ENCODE measurements around the gene POPDC3.
"Not testable (repeated sequence)": the region's sequence is repeated elsewhere in the genome, so short reads cannot be mapped to it uniquely, and the experiment has no call there.

POPDC3 gene

GRCh38 chr6:105181981-105182515 is 2.2 kb upstream of the POPDC3 start:
- no peaks in the 10 kb centered on the region for H3K4me1 ChIP-seq (ENCODE audit: control insufficient read depth, insufficient read depth, low read length)
- peaks cover 47% of the 10 kb centered on the region for H3K27me3 ChIP-seq (ENCODE audit: control insufficient read depth, insufficient read depth, low read length, poor library complexity, severe bottlenecking)
- H3K4me3 ChIP-seq (ENCODE audit: insufficient read depth, low read depth, low read length), result no peak overlapping the region
- H3K36me3 ChIP-seq (ENCODE audit: control insufficient read depth, insufficient read depth, low read length), result no peaks in the 10 kb centered on the region
- H3K27ac ChIP-seq (ENCODE audit: insufficient read depth, low read depth, low read length, poor library complexity, severe bottlenecking), result no peak overlapping the region
- 91 to 94% methylated on average over 4 of the region's 4 CpGs for WGBS, 2 experiments
- H3K9me3 ChIP-seq (ENCODE audit: control insufficient read depth, low read length), result no peaks in the 10 kb centered on the region

- Histone ChIP-seq H3K27ac (ENCODE audit: insufficient read depth, low read depth, low read length, poor library complexity, severe bottlenecking) (no peak overlapping the region), H3K4me1 (ENCODE audit: control insufficient read depth, insufficient read depth, low read length) (no peaks in the 10 kb centered on the region), H3K27me3 (ENCODE audit: control insufficient read depth, insufficient read depth, low read length, poor library complexity, severe bottlenecking) (peaks cover 47% of the 10 kb centered on the region), H3K36me3 (ENCODE audit: control insufficient read depth, insufficient read depth, low read length) (no peaks in the 10 kb centered on the region), H3K4me3 (ENCODE audit: insufficient read depth, low read depth, low read length) (no peak overlapping the region), H3K9me3 (ENCODE audit: control insufficient read depth, low read length) (no peaks in the 10 kb centered on the region)
- 67 to 92% methylated on average over 4 to 5 of the region's 5 CpGs for WGBS, 2 experiments
Observed at GRCh38 chr6:105178636-105179035, 1.2 kb downstream of the POPDC3 start.

- no peaks in the 10 kb centered on the region for H3K9me3 ChIP-seq (ENCODE audit: control insufficient read depth, low read length)
- H3K4me1 ChIP-seq (ENCODE audit: control insufficient read depth, insufficient read depth, low read length), result no peaks in the 10 kb centered on the region
- WGBS, 2 experiments, result 83 to 100% methylated on average over 1 of the region's 1 CpG
- H3K36me3 ChIP-seq (ENCODE audit: control insufficient read depth, insufficient read depth, low read length), result no peaks in the 10 kb centered on the region
- no peak overlapping the region for H3K27ac ChIP-seq (ENCODE audit: insufficient read depth, low read depth, low read length, poor library complexity, severe bottlenecking)
- peaks cover 47% of the 10 kb centered on the region for H3K27me3 ChIP-seq (ENCODE audit: control insufficient read depth, insufficient read depth, low read length, poor library complexity, severe bottlenecking)
- H3K4me3 ChIP-seq (ENCODE audit: insufficient read depth, low read depth, low read length), result no peak overlapping the region
Observed at GRCh38 chr6:105178110-105178509, 1.7 kb downstream of the POPDC3 start.

- Histone ChIP-seq H3K27ac (ENCODE audit: insufficient read depth, low read depth, low read length, poor library complexity, severe bottlenecking) (no peak overlapping the region), H3K4me1 (ENCODE audit: control insufficient read depth, insufficient read depth, low read length) (no peaks in the 10 kb centered on the region), H3K27me3 (ENCODE audit: control insufficient read depth, insufficient read depth, low read length, poor library complexity, severe bottlenecking) (peaks cover 47% of the 10 kb centered on the region), H3K4me3 (ENCODE audit: insufficient read depth, low read depth, low read length) (no peak overlapping the region), H3K36me3 (ENCODE audit: control insufficient read depth, insufficient read depth, low read length) (no peaks in the 10 kb centered on the region), H3K9me3 (ENCODE audit: control insufficient read depth, low read length) (no peaks in the 10 kb centered on the region)
- 80 to 95% methylated on average over 1 of the region's 2 CpGs for WGBS, 2 experiments
Observed at GRCh38 chr6:105177556-105177955, 2.3 kb downstream of the POPDC3 start.

- peaks cover 23% of the 10 kb centered on the region for H3K27me3 ChIP-seq (ENCODE audit: control insufficient read depth, insufficient read depth, low read length, poor library complexity, severe bottlenecking)
- 94 to 96% methylated on average over 6 of the region's 6 CpGs for WGBS, 2 experiments
- no peaks in the 10 kb centered on the region for H3K9me3 ChIP-seq (ENCODE audit: control insufficient read depth, low read length)
- no peak overlapping the region for H3K4me3 ChIP-seq (ENCODE audit: insufficient read depth, low read depth, low read length)
- H3K36me3 ChIP-seq (ENCODE audit: control insufficient read depth, insufficient read depth, low read length), result no peaks in the 10 kb centered on the region
- no peaks in the 10 kb centered on the region for H3K4me1 ChIP-seq (ENCODE audit: control insufficient read depth, insufficient read depth, low read length)
- no peak overlapping the region for H3K27ac ChIP-seq (ENCODE audit: insufficient read depth, low read depth, low read length, poor library complexity, severe bottlenecking)
Observed at GRCh38 chr6:105174512-105174911, 5.3 kb downstream of the POPDC3 start.

- WGBS, 2 experiments, result 86 to 100% methylated on average over 1 to 3 of the region's 4 CpGs
- H3K4me3 ChIP-seq (ENCODE audit: insufficient read depth, low read depth, low read length); H3K27ac ChIP-seq (ENCODE audit: insufficient read depth, low read depth, low read length, poor library complexity, severe bottlenecking); H3K36me3 ChIP-seq (ENCODE audit: control insufficient read depth, insufficient read depth, low read length); H3K4me1 ChIP-seq (ENCODE audit: control insufficient read depth, insufficient read depth, low read length); H3K9me3 ChIP-seq (ENCODE audit: control insufficient read depth, low read length); H3K27me3 ChIP-seq (ENCODE audit: control insufficient read depth, insufficient read depth, low read length, poor library complexity, severe bottlenecking): not testable (repeated sequence)
Observed at GRCh38 chr6:105172515-105172914, 7.3 kb downstream of the POPDC3 start.

GRCh38 chr6:105170059-105170458 is 9.8 kb downstream of the POPDC3 start:
- WGBS, 2 experiments, result 0% methylated on average over 1 of the region's 1 CpG

GRCh38 chr6:105167914-105168313 is 11.9 kb downstream of the POPDC3 start:
- H3K9me3 ChIP-seq (ENCODE audit: control insufficient read depth, low read length), result no peaks in the 10 kb centered on the region
- no peaks in the 10 kb centered on the region for H3K36me3 ChIP-seq (ENCODE audit: control insufficient read depth, insufficient read depth, low read length)
- no peaks in the 10 kb centered on the region for H3K27me3 ChIP-seq (ENCODE audit: control insufficient read depth, insufficient read depth, low read length, poor library complexity, severe bottlenecking)
- no peak overlapping the region for H3K27ac ChIP-seq (ENCODE audit: insufficient read depth, low read depth, low read length, poor library complexity, severe bottlenecking)
- no peak overlapping the region for H3K4me3 ChIP-seq (ENCODE audit: insufficient read depth, low read depth, low read length)
- H3K4me1 ChIP-seq (ENCODE audit: control insufficient read depth, insufficient read depth, low read length), result no peaks in the 10 kb centered on the region

More at GRCh38 chr6:105170059-105170458, 9.8 kb downstream of the POPDC3 start:
- Histone ChIP-seq H3K4me3 (ENCODE audit: insufficient read depth, low read depth, low read length) (no peak overlapping the region), H3K4me1 (ENCODE audit: control insufficient read depth, insufficient read depth, low read length) (no peaks in the 10 kb centered on the region), H3K9me3 (ENCODE audit: control insufficient read depth, low read length) (no peaks in the 10 kb centered on the region), H3K36me3 (ENCODE audit: control insufficient read depth, insufficient read depth, low read length) (no peaks in the 10 kb centered on the region), H3K27ac (ENCODE audit: insufficient read depth, low read depth, low read length, poor library complexity, severe bottlenecking) (no peak overlapping the region), H3K27me3 (ENCODE audit: control insufficient read depth, insufficient read depth, low read length, poor library complexity, severe bottlenecking) (no peaks in the 10 kb centered on the region)

- H3K4me3 ChIP-seq (ENCODE audit: insufficient read depth, low read depth, low read length), result no peak overlapping the region
- H3K36me3 ChIP-seq (ENCODE audit: control insufficient read depth, insufficient read depth, low read length), result no peaks in the 10 kb centered on the region
- H3K9me3 ChIP-seq (ENCODE audit: control insufficient read depth, low read length), result no peaks in the 10 kb centered on the region
- WGBS, 2 experiments, result 94 to 96% methylated on average over 2 of the region's 2 CpGs
- no peaks in the 10 kb centered on the region for H3K27me3 ChIP-seq (ENCODE audit: control insufficient read depth, insufficient read depth, low read length, poor library complexity, severe bottlenecking)
- no peaks in the 10 kb centered on the region for H3K4me1 ChIP-seq (ENCODE audit: control insufficient read depth, insufficient read depth, low read length)
- no peak overlapping the region for H3K27ac ChIP-seq (ENCODE audit: insufficient read depth, low read depth, low read length, poor library complexity, severe bottlenecking)
Observed at GRCh38 chr6:105164418-105164817, 15.4 kb downstream of the POPDC3 start.

GRCh38 chr6:105163183-105163582 is 16.6 kb downstream of the POPDC3 start:
- H3K4me1 ChIP-seq (ENCODE audit: control insufficient read depth, insufficient read depth, low read length), result no peaks in the 10 kb centered on the region
- no peak overlapping the region for H3K4me3 ChIP-seq (ENCODE audit: insufficient read depth, low read depth, low read length)
- no peak overlapping the region for H3K27ac ChIP-seq (ENCODE audit: insufficient read depth, low read depth, low read length, poor library complexity, severe bottlenecking)
- H3K9me3 ChIP-seq (ENCODE audit: control insufficient read depth, low read length), result no peaks in the 10 kb centered on the region
- H3K27me3 ChIP-seq (ENCODE audit: control insufficient read depth, insufficient read depth, low read length, poor library complexity, severe bottlenecking), result no peaks in the 10 kb centered on the region
- no peaks in the 10 kb centered on the region for H3K36me3 ChIP-seq (ENCODE audit: control insufficient read depth, insufficient read depth, low read length)

GRCh38 chr6:105162377-105162776 is 17.4 kb downstream of the POPDC3 start:
- Histone ChIP-seq H3K9me3 (ENCODE audit: control insufficient read depth, low read length) (no peaks in the 10 kb centered on the region), H3K27ac (ENCODE audit: insufficient read depth, low read depth, low read length, poor library complexity, severe bottlenecking) (no peak overlapping the region), H3K4me3 (ENCODE audit: insufficient read depth, low read depth, low read length) (no peak overlapping the region), H3K36me3 (ENCODE audit: control insufficient read depth, insufficient read depth, low read length) (no peaks in the 10 kb centered on the region), H3K4me1 (ENCODE audit: control insufficient read depth, insufficient read depth, low read length) (no peaks in the 10 kb centered on the region), H3K27me3 (ENCODE audit: control insufficient read depth, insufficient read depth, low read length, poor library complexity, severe bottlenecking) (no peaks in the 10 kb centered on the region)
- WGBS, 2 experiments, result 94 to 96% methylated on average over 12 to 13 of the region's 13 CpGs

All from ectodermal cell (in vitro differentiated cells).